HCT116 (cell line): ENCODE data around the gene ELOVL5. TPM values are rescaled to one million over a fixed set of nuclear protein-coding genes. Genes with fewer than 3 reads are reported as not detected.

Experiments
- ATAC-seq: fragments of 200-7000 bp; cut with Tn5 transposase; 2 replicates; pipeline ENCODE4 v1.9.1; 2020; ENCODE audit warnings: mild to moderate bottlenecking, moderate library complexity
- BruUV-seq: library from RNA; stranded (reverse); fragments of 400-500 nt; replicated peaks from 2 replicates; lab custom pipeline; 2021; lab: Mats Ljungman, UMichigan
- CTCF ChIA-PET: fragments of 300-600 bp; sonication (Branson Sonifier 250); formaldehyde crosslinking; loops from one replicate; lab custom pipeline; 2021; ENCODE audit warnings: antibody characterized with exemption; lab: Charles Lee
- POLR2A ChIA-PET: fragments of 300-600, 350-600 bp; sonication (Branson Sonifier 250); formaldehyde crosslinking; loops from one replicate; lab custom pipeline; 2021; ENCODE audit warnings: antibody characterized with exemption; lab: Charles Lee
- RAD21 ChIA-PET, 2 experiments: fragments of 300-600 bp; sonication (Branson Sonifier 250); formaldehyde crosslinking; loops; one replicate each; lab custom pipeline; 2023; ENCODE audit warnings: low total read pairs in 2 of 2; ENCODE audit not compliant: uncharacterized antibody in 2 of 2, unreplicated experiment in 2 of 2, low non-redundant PET in 1 of 2; lab: Charles Lee
- DNase-seq: peaks from one replicate; pipeline ENCODE4 v3.0.0-alpha.2; 2010; ENCODE audit warnings: low read depth, low spot score
- H2AFZ ChIP-seq: fragments of 200-600 bp; shearing (Covaris generic), sonication (generic); 2 replicates; pipeline ENCODE4 v1.6.1; 2017; ENCODE audit warnings: low read depth, mixed run types, mixed read lengths, antibody characterized with exemption, low read length; ENCODE audit not compliant: poor library complexity, severe bottlenecking
- H3K27ac ChIP-seq: 2 replicates; pipeline ENCODE4 v1.5.1; 2012; ENCODE audit warnings: low read depth, low read length
- H3K27me3 ChIP-seq: fragments of 200-600 bp; sonication (generic); 2 replicates; pipeline ENCODE4 v1.6.1; 2016; ENCODE audit warnings: mixed run types, low read length, mixed read lengths; ENCODE audit not compliant: insufficient read depth
- H3K36me3 ChIP-seq, 2 experiments: fragments of 200-500 bp in 1 of 2; fragments of 200-600 bp in 1 of 2; sonication (Bioruptor generic) in 1 of 2; sonication (generic) in 1 of 2; 2 replicates each; pipeline versions ENCODE4 v1.5.1 to v1.6.1; 2014 to 2016; ENCODE audit warnings: low read length in 2 of 2, inconsistent platforms in 1 of 2, mixed read lengths in 1 of 2, mixed run types in 1 of 2; ENCODE audit not compliant: insufficient read depth in 2 of 2, control insufficient read depth in 1 of 2
- H3K4me1 ChIP-seq, 2 experiments: fragments of 200-600 bp in 1 of 2; sonication (generic) in 1 of 2; 2 replicates each; pipeline versions ENCODE4 v1.5.1 to v1.6.1; 2012 to 2017; ENCODE audit warnings: low read length in 2 of 2, inconsistent platforms in 1 of 2, mild to moderate bottlenecking in 1 of 2, mixed read lengths in 1 of 2, mixed run types in 1 of 2, moderate library complexity in 1 of 2; ENCODE audit not compliant: insufficient read depth in 2 of 2, control insufficient read depth in 1 of 2
- H3K4me2 ChIP-seq: fragments of 200-600 bp; sonication (generic); 2 replicates; pipeline ENCODE4 v1.6.1; 2017; ENCODE audit warnings: mixed run types, low read length, mixed read lengths
- H3K4me3 ChIP-seq, 2 experiments: fragments of 200-600 bp in 1 of 2; sonication (generic) in 1 of 2; replicated peaks in 1 of 2; 2 replicates each; pipeline ENCODE4 v1.5.1; 2011 to 2016; ENCODE audit warnings: low read length in 2 of 2, control low read depth in 1 of 2, low read depth in 1 of 2, mild to moderate bottlenecking in 1 of 2, mixed read lengths in 1 of 2, mixed run types in 1 of 2
- H3K79me2 ChIP-seq: fragments of 200-600 bp; sonication (generic); 2 replicates; pipeline ENCODE4 v1.6.1; 2017; ENCODE audit warnings: mild to moderate bottlenecking, mixed run types, low read length, moderate library complexity, mixed read lengths; ENCODE audit not compliant: insufficient read depth
- H3K9ac ChIP-seq: fragments of 200-600 bp; sonication (generic); 2 replicates; pipeline ENCODE4 v1.6.1; 2016; ENCODE audit warnings: low read length, mixed read lengths
- H3K9me2 ChIP-seq: fragments of 200-600 bp; sonication (generic), shearing (Covaris generic); 2 replicates; pipeline ENCODE4 v1.6.1; 2017; ENCODE audit warnings: mixed run types, mild to moderate bottlenecking, moderate library complexity; ENCODE audit not compliant: insufficient read depth
- H3K9me3 ChIP-seq, 2 experiments: fragments of 200-500 bp in 1 of 2; fragments of 200-600 bp in 1 of 2; sonication (Bioruptor generic) in 1 of 2; sonication (generic) in 1 of 2; 2 replicates each; pipeline ENCODE4 v1.6.1; 2014 to 2017; ENCODE audit warnings: low read length in 2 of 2, mixed read lengths in 2 of 2, inconsistent platforms in 1 of 2, low read depth in 1 of 2, mild to moderate bottlenecking in 1 of 2, mixed run types in 1 of 2, moderate library complexity in 1 of 2; ENCODE audit not compliant: control insufficient read depth in 1 of 2, insufficient read depth in 1 of 2
- H4K20me1 ChIP-seq: fragments of 200-600 bp; sonication (generic), shearing (Covaris generic); 2 replicates; pipeline ENCODE4 v1.6.1; 2017; ENCODE audit warnings: mixed run types, mild to moderate bottlenecking, moderate library complexity; ENCODE audit not compliant: insufficient read depth
- ATF3 ChIP-seq: IDR thresholded peaks from 2 replicates; pipeline ENCODE4 v1.6.1; 2012
- EZH2 ChIP-seq: fragments of 200-600 bp; sonication (generic); IDR thresholded peaks from 2 replicates; pipeline ENCODE4 v1.6.1; 2017; ENCODE audit warnings: antibody characterized with exemption, mixed run types
- EZH2phosphoT487 ChIP-seq: fragments of 200-600 bp; IDR thresholded peaks from 2 replicates; pipeline ENCODE4 v1.6.1; 2018; ENCODE audit warnings: antibody characterized with exemption, borderline replicate concordance
- POLR2A ChIP-seq: IDR thresholded peaks from 2 replicates; pipeline ENCODE4 v1.7.0; 2011; ENCODE audit warnings: borderline replicate concordance; ENCODE audit not compliant: insufficient read depth, insufficient read length; ENCODE audit errors: extremely low read depth
- TCF7L2 ChIP-seq: IDR thresholded peaks from 2 replicates; pipeline ENCODE4 v1.7.0; 2011; ENCODE audit warnings: borderline replicate concordance, inconsistent platforms; ENCODE audit not compliant: insufficient read depth, insufficient read length; ENCODE audit errors: extremely low read depth
- intact Hi-C: fragments of 100-400 bp; cut with micrococcal nuclease; formaldehyde crosslinking; loops from 2 replicates; pipeline ENCODE4 v1.10.0; 2022
- total RNA-seq: library from RNA; stranded (reverse); gene quantifications from one replicate; pipeline ENCODE4 v1.2.1, GENCODE V29; 2021; ENCODE audit not compliant: unreplicated experiment
- TF ChIP-seq, protein P1 (sequence below): IDR thresholded peaks from 2 replicates; pipeline ENCODE4 v1.6.1; 2011; ENCODE audit warnings: mild to moderate bottlenecking, low read length, moderate library complexity; ENCODE audit not compliant: insufficient replicate concordance; ENCODE audit errors: extremely low read depth

The ELOVL5 gene
- total RNA-seq, 1 experiment from 2014 or later: 85.3 TPM

GRCh38 chr6:53326372-53327016 is 22.3 kb downstream of the ELOVL5 start (continued):
- TF ChIP-seq ATF3 (no peak), EZH2phosphoT487 (no peak)

DNA sequence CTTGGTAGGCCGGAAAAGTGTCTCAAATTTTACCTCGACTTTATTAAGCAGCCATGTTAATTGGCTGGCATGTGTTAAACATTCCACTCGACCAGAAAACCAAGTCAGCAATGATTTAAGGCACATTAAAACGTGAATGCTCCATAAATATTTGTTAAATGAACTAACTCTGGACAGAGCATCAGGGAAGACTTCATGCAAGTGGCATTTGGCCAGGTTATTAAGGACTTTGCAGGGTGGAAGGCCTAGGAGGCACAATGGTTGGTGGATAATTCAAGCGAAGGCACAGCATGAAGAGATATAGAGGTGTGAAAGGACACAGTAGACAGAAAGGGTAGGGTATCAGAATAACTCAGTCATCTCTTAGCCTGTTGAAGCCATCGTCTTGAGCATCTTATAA is 23.0 kb downstream of the ELOVL5 start:
- no peaks in the 10 kb centered on the region for H3K9me3 ChIP-seq
- TF ChIP-seq TCF7L2: no peak
- TF ChIP-seq EZH2: no peak
- TF ChIP-seq, protein P1, sequence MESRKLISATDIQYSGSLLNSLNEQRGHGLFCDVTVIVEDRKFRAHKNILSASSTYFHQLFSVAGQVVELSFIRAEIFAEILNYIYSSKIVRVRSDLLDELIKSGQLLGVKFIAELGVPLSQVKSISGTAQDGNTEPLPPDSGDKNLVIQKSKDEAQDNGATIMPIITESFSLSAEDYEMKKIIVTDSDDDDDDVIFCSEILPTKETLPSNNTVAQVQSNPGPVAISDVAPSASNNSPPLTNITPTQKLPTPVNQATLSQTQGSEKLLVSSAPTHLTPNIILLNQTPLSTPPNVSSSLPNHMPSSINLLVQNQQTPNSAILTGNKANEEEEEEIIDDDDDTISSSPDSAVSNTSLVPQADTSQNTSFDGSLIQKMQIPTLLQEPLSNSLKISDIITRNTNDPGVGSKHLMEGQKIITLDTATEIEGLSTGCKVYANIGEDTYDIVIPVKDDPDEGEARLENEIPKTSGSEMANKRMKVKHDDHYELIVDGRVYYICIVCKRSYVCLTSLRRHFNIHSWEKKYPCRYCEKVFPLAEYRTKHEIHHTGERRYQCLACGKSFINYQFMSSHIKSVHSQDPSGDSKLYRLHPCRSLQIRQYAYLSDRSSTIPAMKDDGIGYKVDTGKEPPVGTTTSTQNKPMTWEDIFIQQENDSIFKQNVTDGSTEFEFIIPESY: no peak
- no peak for TF ChIP-seq POLR2A
- ChIA-PET CTCF (no interaction called here), RAD21 (no interaction called here), POLR2A (no interaction called here)
- H3K9ac ChIP-seq: peak overlapping the region; percentile 37
- H3K79me2 ChIP-seq: peaks cover 85% of the 10 kb centered on the region
- H3K4me2 ChIP-seq: peak overlapping the region; percentile 65
- no peaks in the 10 kb centered on the region for H3K9me2 ChIP-seq
- H3K27me3 ChIP-seq: no peaks in the 10 kb centered on the region
- intact Hi-C loops: no loop called here
- ATAC-seq (no peak; the same call in 1 of the 2 replicates), DNase-seq (no peak)
- H3K4me1 ChIP-seq: peaks cover 34 to 47% of the 10 kb centered on the region in 2 experiments
- no peak overlapping the region for H2AFZ ChIP-seq
- H3K27ac ChIP-seq: peak overlapping the region; percentile 73; the same call in 1 of the 2 replicates
- H4K20me1 ChIP-seq: peaks cover 11% of the 10 kb centered on the region; the same call in 1 of the 2 replicates
- no peaks in the 10 kb centered on the region for H3K36me3 ChIP-seq
- H3K4me3 ChIP-seq: no peak overlapping the region
- no TSS peak for BruUV-seq
